DND-41 (cell line): ENCODE measurements around the gene PSMC3.

Experiments used
- CTCF ChIP-seq: IDR thresholded peaks from 2 replicates; pipeline ENCODE4 v1.5.1; 2012; ENCODE audit warnings: borderline replicate concordance, low read length, moderate library complexity, mild to moderate bottlenecking; ENCODE audit not compliant: poor library complexity, severe bottlenecking; ENCODE audit errors: extremely low read depth
- EZH2 ChIP-seq: IDR thresholded peaks from 3 replicates; pipeline ENCODE4 v1.6.1; 2012; ENCODE audit warnings: borderline replicate concordance, low read depth, mild to moderate bottlenecking, moderate library complexity, low read length, inconsistent platforms; ENCODE audit not compliant: severe bottlenecking

- TF ChIP-seq CTCF (no peak), EZH2 (no peak)
Observed at GRCh38 chr11:47393163-47394049, 32.8 kb downstream of the PSMC3 start.
